HepG2 (cell line): ENCODE data around the gene THAP5.

Source experiments
- CHD2 ChIP-seq: IDR thresholded peaks from 2 replicates; pipeline ENCODE4 v1.6.1; 2011; ENCODE audit warnings: low read depth, low read length, improper control_type of control experiment
- ELF1 ChIP-seq: sonication (generic); formaldehyde crosslinking; IDR thresholded peaks from 2 replicates; pipeline ENCODE4 v1.4.0; 2020; ENCODE audit warnings: missing genetic modification reagents
- GZF1 ChIP-seq: sonication (generic); formaldehyde crosslinking; IDR thresholded peaks from 2 replicates; pipeline ENCODE4 v1.5.1; 2020; ENCODE audit warnings: mild to moderate bottlenecking, missing genetic modification reagents
- MAFK ChIP-seq, 2 experiments: IDR thresholded peaks in 1 of 2; conservative IDR thresholded peaks in 1 of 2; 2 replicates each; pipeline ENCODE4 v1.6.1; 2011; ENCODE audit warnings: improper control_type of control experiment in 2 of 2, low read length in 2 of 2
- MXI1 ChIP-seq: IDR thresholded peaks from 3 replicates; pipeline ENCODE4 v1.6.1; 2012; ENCODE audit warnings: low read depth, low read length, inconsistent platforms, borderline replicate concordance
- ZMYM2 ChIP-seq: sonication (generic); formaldehyde crosslinking; IDR thresholded peaks from 2 replicates; pipeline ENCODE4 v1.8.0; 2022; ENCODE audit warnings: mild to moderate bottlenecking, missing genetic modification reagents
- ZNF552 ChIP-seq: sonication (generic); formaldehyde crosslinking; IDR thresholded peaks from 2 replicates; pipeline ENCODE4 v1.9.0; 2022; ENCODE audit warnings: missing genetic modification reagents, mild to moderate bottlenecking, borderline replicate concordance
- ZNF558 ChIP-seq: sonication (generic); formaldehyde crosslinking; IDR thresholded peaks from 2 replicates; pipeline ENCODE4 v1.9.0; 2022; ENCODE audit warnings: mild to moderate bottlenecking, missing genetic modification reagents, borderline replicate concordance
- ZNF766 ChIP-seq: sonication (generic); formaldehyde crosslinking; IDR thresholded peaks from 2 replicates; pipeline ENCODE4 v1.5.0; 2020; ENCODE audit warnings: missing genetic modification reagents, borderline replicate concordance
- TF ChIP-seq, protein P1 (sequence below): sonication (generic); formaldehyde crosslinking; IDR thresholded peaks from 2 replicates; pipeline ENCODE4 v1.5.0; 2020; ENCODE audit warnings: mild to moderate bottlenecking, missing genetic modification reagents, moderate library complexity
- TF ChIP-seq, protein P2 (sequence below): sonication (generic); formaldehyde crosslinking; IDR thresholded peaks from 2 replicates; pipeline ENCODE4 v1.4.0; 2020; ENCODE audit warnings: mild to moderate bottlenecking, missing genetic modification reagents
- TF ChIP-seq, protein P3 (sequence below): sonication (generic); formaldehyde crosslinking; conservative IDR thresholded peaks from 2 replicates; pipeline ENCODE4 v1.4.0; 2020; ENCODE audit warnings: missing genetic modification reagents
- TF ChIP-seq, protein P4 (sequence below): IDR thresholded peaks from 2 replicates; pipeline ENCODE4 v1.6.1; 2012; ENCODE audit warnings: inconsistent platforms

DNA sequence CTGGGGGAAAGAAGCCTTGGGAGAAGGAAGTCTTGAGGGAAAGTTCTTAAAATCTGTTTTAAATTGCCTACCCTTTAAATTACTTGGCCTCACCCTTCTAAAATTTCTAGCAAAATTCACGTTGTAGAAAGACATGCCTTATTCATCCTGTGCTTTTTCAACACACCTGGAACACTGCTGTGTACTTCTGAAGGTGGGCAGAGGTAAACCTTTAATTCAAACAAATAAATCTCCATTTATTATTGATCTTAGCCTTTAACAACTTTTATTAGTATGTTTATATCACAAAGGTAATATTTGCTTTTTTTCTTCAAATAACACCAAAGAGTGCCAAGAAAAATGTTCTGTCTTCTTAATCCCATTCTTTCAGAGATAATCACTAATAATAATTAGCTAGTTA is 30.9 kb upstream of the THAP5 start:
- TF ChIP-seq, protein P1, sequence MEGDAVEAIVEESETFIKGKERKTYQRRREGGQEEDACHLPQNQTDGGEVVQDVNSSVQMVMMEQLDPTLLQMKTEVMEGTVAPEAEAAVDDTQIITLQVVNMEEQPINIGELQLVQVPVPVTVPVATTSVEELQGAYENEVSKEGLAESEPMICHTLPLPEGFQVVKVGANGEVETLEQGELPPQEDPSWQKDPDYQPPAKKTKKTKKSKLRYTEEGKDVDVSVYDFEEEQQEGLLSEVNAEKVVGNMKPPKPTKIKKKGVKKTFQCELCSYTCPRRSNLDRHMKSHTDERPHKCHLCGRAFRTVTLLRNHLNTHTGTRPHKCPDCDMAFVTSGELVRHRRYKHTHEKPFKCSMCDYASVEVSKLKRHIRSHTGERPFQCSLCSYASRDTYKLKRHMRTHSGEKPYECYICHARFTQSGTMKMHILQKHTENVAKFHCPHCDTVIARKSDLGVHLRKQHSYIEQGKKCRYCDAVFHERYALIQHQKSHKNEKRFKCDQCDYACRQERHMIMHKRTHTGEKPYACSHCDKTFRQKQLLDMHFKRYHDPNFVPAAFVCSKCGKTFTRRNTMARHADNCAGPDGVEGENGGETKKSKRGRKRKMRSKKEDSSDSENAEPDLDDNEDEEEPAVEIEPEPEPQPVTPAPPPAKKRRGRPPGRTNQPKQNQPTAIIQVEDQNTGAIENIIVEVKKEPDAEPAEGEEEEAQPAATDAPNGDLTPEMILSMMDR: no peak
- no peak for TF ChIP-seq ZNF558 (CRISPR knock-in tag)
- TF ChIP-seq MAFK (conservative IDR thresholded peaks at IDR 0.05 in 1 of 2, IDR thresholded peaks at IDR 0.05 in 1 of 2; ENCODE audit: low read length in 2 of 2): no peak
- no peak for TF ChIP-seq ELF1
- TF ChIP-seq CHD2: no peak
- no peak for TF ChIP-seq GZF1 (CRISPR knock-in tag)
- TF ChIP-seq, protein P2, sequence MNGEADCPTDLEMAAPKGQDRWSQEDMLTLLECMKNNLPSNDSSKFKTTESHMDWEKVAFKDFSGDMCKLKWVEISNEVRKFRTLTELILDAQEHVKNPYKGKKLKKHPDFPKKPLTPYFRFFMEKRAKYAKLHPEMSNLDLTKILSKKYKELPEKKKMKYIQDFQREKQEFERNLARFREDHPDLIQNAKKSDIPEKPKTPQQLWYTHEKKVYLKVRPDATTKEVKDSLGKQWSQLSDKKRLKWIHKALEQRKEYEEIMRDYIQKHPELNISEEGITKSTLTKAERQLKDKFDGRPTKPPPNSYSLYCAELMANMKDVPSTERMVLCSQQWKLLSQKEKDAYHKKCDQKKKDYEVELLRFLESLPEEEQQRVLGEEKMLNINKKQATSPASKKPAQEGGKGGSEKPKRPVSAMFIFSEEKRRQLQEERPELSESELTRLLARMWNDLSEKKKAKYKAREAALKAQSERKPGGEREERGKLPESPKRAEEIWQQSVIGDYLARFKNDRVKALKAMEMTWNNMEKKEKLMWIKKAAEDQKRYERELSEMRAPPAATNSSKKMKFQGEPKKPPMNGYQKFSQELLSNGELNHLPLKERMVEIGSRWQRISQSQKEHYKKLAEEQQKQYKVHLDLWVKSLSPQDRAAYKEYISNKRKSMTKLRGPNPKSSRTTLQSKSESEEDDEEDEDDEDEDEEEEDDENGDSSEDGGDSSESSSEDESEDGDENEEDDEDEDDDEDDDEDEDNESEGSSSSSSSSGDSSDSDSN: no peak
- TF ChIP-seq ZNF552: no peak
- TF ChIP-seq, protein P3, sequence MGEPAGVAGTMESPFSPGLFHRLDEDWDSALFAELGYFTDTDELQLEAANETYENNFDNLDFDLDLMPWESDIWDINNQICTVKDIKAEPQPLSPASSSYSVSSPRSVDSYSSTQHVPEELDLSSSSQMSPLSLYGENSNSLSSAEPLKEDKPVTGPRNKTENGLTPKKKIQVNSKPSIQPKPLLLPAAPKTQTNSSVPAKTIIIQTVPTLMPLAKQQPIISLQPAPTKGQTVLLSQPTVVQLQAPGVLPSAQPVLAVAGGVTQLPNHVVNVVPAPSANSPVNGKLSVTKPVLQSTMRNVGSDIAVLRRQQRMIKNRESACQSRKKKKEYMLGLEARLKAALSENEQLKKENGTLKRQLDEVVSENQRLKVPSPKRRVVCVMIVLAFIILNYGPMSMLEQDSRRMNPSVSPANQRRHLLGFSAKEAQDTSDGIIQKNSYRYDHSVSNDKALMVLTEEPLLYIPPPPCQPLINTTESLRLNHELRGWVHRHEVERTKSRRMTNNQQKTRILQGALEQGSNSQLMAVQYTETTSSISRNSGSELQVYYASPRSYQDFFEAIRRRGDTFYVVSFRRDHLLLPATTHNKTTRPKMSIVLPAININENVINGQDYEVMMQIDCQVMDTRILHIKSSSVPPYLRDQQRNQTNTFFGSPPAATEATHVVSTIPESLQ: no peak
- no peak for TF ChIP-seq ZMYM2 (CRISPR knock-in tag)
- TF ChIP-seq, protein P4, sequence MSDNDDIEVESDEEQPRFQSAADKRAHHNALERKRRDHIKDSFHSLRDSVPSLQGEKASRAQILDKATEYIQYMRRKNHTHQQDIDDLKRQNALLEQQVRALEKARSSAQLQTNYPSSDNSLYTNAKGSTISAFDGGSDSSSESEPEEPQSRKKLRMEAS: no peak
- no peak for TF ChIP-seq MXI1
- no peak for TF ChIP-seq ZNF766
